H1 (cell line): Measurements from ENCODE around the gene LARGE2. TPM values are rescaled to one million over a fixed set of nuclear protein-coding genes. Genes with fewer than 3 reads are reported as not detected.

ENCODE experiments used
- CTCF ChIA-PET: fragments of 300-600 bp; sonication (Branson Sonifier 250); formaldehyde crosslinking; loops from one replicate; lab custom pipeline; 2021; ENCODE audit not compliant: partially characterized antibody; lab: Charles Lee
- POLR2A ChIA-PET: fragments of 300-600 bp; sonication (Branson Sonifier 250); formaldehyde crosslinking; loops from one replicate; lab custom pipeline; 2021; ENCODE audit warnings: inconsistent platforms; ENCODE audit not compliant: partially characterized antibody; lab: Charles Lee
- DNase-seq, 2 experiments: peaks; one replicate each; pipeline versions ENCODE4 v3.0.0 to v3.0.0-alpha.2; 2010 to 2022; ENCODE audit warnings: low spot score in 2 of 2, low read depth in 1 of 2, mixed read lengths in 1 of 2
- FAIRE-seq: peaks from 2 replicates; lab custom pipeline; 2011; peaks lifted over from hg19 to GRCh38; lab: Jason Lieb, UNC
- H2AFZ ChIP-seq: 2 replicates; pipeline ENCODE4 v1.8.1; 2012; ENCODE audit warnings: low read length, inconsistent platforms
- H2AK5ac ChIP-seq: 2 replicates; pipeline ENCODE4 v1.6.1; 2013; ENCODE audit warnings: low read depth, low read length
- H2BK120ac ChIP-seq: replicated peaks from 2 replicates; pipeline ENCODE3; 2013; ENCODE audit warnings: low read depth, low read length, inconsistent platforms
- H2BK12ac ChIP-seq: 2 replicates; pipeline ENCODE4 v1.6.1; 2013; ENCODE audit warnings: low read depth, low read length
- H2BK15ac ChIP-seq: 2 replicates; pipeline ENCODE4 v1.6.1; 2013; ENCODE audit warnings: low read length
- H2BK20ac ChIP-seq: 2 replicates; pipeline ENCODE4 v1.6.1; 2013; ENCODE audit warnings: low read length
- H2BK5ac ChIP-seq: 2 replicates; pipeline ENCODE4 v1.6.1; 2013; ENCODE audit warnings: low read depth, low read length
- H3K14ac ChIP-seq: 2 replicates; pipeline ENCODE4 v1.6.1; 2013; ENCODE audit warnings: inconsistent platforms; ENCODE audit not compliant: insufficient read length
- H3K18ac ChIP-seq: 2 replicates; pipeline ENCODE4 v1.6.1; 2013; ENCODE audit warnings: low read length; ENCODE audit errors: extremely low read depth
- H3K23ac ChIP-seq: 2 replicates; pipeline ENCODE4 v1.6.1; 2013; ENCODE audit warnings: inconsistent platforms; ENCODE audit not compliant: insufficient read length
- H3K23me2 ChIP-seq: 2 replicates; pipeline ENCODE4 v1.6.1; 2013; ENCODE audit warnings: low read depth, low read length
- H3K27ac ChIP-seq: 2 replicates; pipeline ENCODE4 v1.6.1; 2011; ENCODE audit warnings: low read depth, low read length, inconsistent platforms
- H3K27me3 ChIP-seq, 4 experiments: replicated peaks in 1 of 4; 1 replicate in 1 of 4; 2 replicates in 3 of 4; pipeline versions ENCODE4 v1.6.1 to v1.8.1; 2011 to 2013; ENCODE audit warnings: low read length in 3 of 4, mild to moderate bottlenecking in 3 of 4, inconsistent platforms in 2 of 4, mixed read lengths in 2 of 4, moderate library complexity in 1 of 4; ENCODE audit not compliant: control insufficient read depth in 3 of 4, insufficient read depth in 3 of 4; ENCODE audit errors: extremely low read depth in 1 of 4
- H3K36me3 ChIP-seq, 4 experiments: 2 replicates each; pipeline versions ENCODE4 v1.6.1 to v1.8.1; 2011 to 2013; ENCODE audit warnings: mild to moderate bottlenecking in 4 of 4, low read length in 3 of 4, moderate library complexity in 2 of 4, control low read depth in 1 of 4, inconsistent platforms in 1 of 4; ENCODE audit not compliant: insufficient read depth in 4 of 4, control insufficient read depth in 2 of 4
- H3K4ac ChIP-seq: replicated peaks from 2 replicates; pipeline ENCODE3; 2013; ENCODE audit warnings: low read length, low read depth, mixed read lengths, inconsistent platforms; ENCODE audit not compliant: insufficient read length
- H3K4me1 ChIP-seq, 4 experiments: replicated peaks in 1 of 4; 1 replicate in 1 of 4; 2 replicates in 3 of 4; pipeline versions ENCODE4 v1.6.1 to v1.8.1; 2011 to 2013; ENCODE audit warnings: low read length in 3 of 4, inconsistent platforms in 2 of 4, mixed read lengths in 1 of 4; ENCODE audit not compliant: insufficient read depth in 4 of 4, control insufficient read depth in 3 of 4
- H3K4me2 ChIP-seq, 2 experiments: 2 replicates each; pipeline versions ENCODE4 v1.6.1 to v1.8.1; 2011 to 2013; ENCODE audit warnings: low read depth in 2 of 2, low read length in 2 of 2, control low read depth in 1 of 2, inconsistent platforms in 1 of 2, mild to moderate bottlenecking in 1 of 2; ENCODE audit not compliant: insufficient read depth in 1 of 2
- H3K4me3 ChIP-seq, 4 experiments: fragments of 200-600, 300-600 bp in 1 of 4; sonication (generic), shearing (Covaris generic), sonication (Bioruptor Twin) in 1 of 4; 2 replicates each; pipeline versions ENCODE4 v1.5.1 to v1.8.1; 2011 to 2016; ENCODE audit warnings: low read length in 4 of 4, low read depth in 3 of 4, control low read depth in 2 of 4, inconsistent platforms in 2 of 4, mild to moderate bottlenecking in 2 of 4, mixed read lengths in 1 of 4, moderate library complexity in 1 of 4; ENCODE audit not compliant: insufficient read depth in 2 of 4; ENCODE audit errors: extremely low read depth in 1 of 4
- H3K56ac ChIP-seq: replicated peaks from 2 replicates; pipeline ENCODE3; 2013; ENCODE audit warnings: low read depth, mild to moderate bottlenecking, mixed read lengths, low read length, inconsistent platforms; ENCODE audit not compliant: insufficient read length
- H3K79me1 ChIP-seq: 2 replicates; pipeline ENCODE4 v1.6.1; 2013; ENCODE audit warnings: low read depth, low read length, control low read depth
- H3K79me2 ChIP-seq, 2 experiments: 2 replicates each; pipeline versions ENCODE4 v1.6.1 to v1.8.1; 2012 to 2013; ENCODE audit warnings: low read length in 2 of 2, mild to moderate bottlenecking in 2 of 2, inconsistent platforms in 1 of 2; ENCODE audit not compliant: insufficient read depth in 2 of 2, control insufficient read depth in 1 of 2
- H3K9ac ChIP-seq, 4 experiments: replicated peaks in 1 of 4; 1 replicate in 1 of 4; 2 replicates in 3 of 4; pipeline versions ENCODE4 v1.6.1 to v1.8.1; 2011 to 2013; ENCODE audit warnings: low read depth in 3 of 4, low read length in 3 of 4, control low read depth in 2 of 4, mild to moderate bottlenecking in 2 of 4, moderate library complexity in 2 of 4, inconsistent platforms in 1 of 4; ENCODE audit errors: extremely low read depth in 1 of 4
- H3K9me3 ChIP-seq, 2 experiments: 2 replicates each; pipeline versions ENCODE4 v1.6.1 to v1.8.1; 2012 to 2013; ENCODE audit warnings: mild to moderate bottlenecking in 2 of 2, moderate library complexity in 2 of 2, control low read depth in 1 of 2, inconsistent platforms in 1 of 2, low read depth in 1 of 2, low read length in 1 of 2, mixed read lengths in 1 of 2; ENCODE audit not compliant: insufficient read depth in 2 of 2
- H4K20me1 ChIP-seq, 2 experiments: replicated peaks in 1 of 2; 2 replicates each; pipeline versions ENCODE3 to v1.8.1; 2011 to 2013; ENCODE audit warnings: inconsistent platforms in 2 of 2, low read length in 2 of 2, mild to moderate bottlenecking in 1 of 2; ENCODE audit not compliant: insufficient read depth in 2 of 2, control insufficient read depth in 1 of 2
- H4K5ac ChIP-seq: 2 replicates; pipeline ENCODE4 v1.6.1; 2013; ENCODE audit warnings: low read length, low read depth, mixed read lengths, inconsistent platforms; ENCODE audit not compliant: insufficient read length
- H4K8ac ChIP-seq: 2 replicates; pipeline ENCODE4 v1.8.0; 2013; ENCODE audit warnings: mild to moderate bottlenecking, moderate library complexity, low read length, inconsistent platforms; ENCODE audit not compliant: insufficient read depth; ENCODE audit errors: extremely low read depth
- H4K91ac ChIP-seq: replicated peaks from 2 replicates; pipeline ENCODE3; 2013; ENCODE audit warnings: low read length, mixed read lengths, inconsistent platforms; ENCODE audit not compliant: insufficient read length
- CREB1 ChIP-seq: IDR thresholded peaks from 2 replicates; pipeline ENCODE4 v1.6.1; 2012; ENCODE audit warnings: inconsistent platforms
- EGR1 ChIP-seq: IDR thresholded peaks from 2 replicates; pipeline ENCODE4 v1.6.1; 2011; ENCODE audit warnings: low read depth, low read length, borderline replicate concordance
- GTF2F1 ChIP-seq: IDR thresholded peaks from 2 replicates; pipeline ENCODE4 v1.6.1; 2012; ENCODE audit warnings: low read depth, low read length, improper control_type of control experiment, borderline replicate concordance
- NRF1 ChIP-seq: IDR thresholded peaks from 2 replicates; pipeline ENCODE4 v1.6.1; 2011; ENCODE audit warnings: mild to moderate bottlenecking, low read depth, low read length, improper control_type of control experiment
- POLR2A ChIP-seq, 2 experiments: IDR thresholded peaks; 1 replicate in 1 of 2; 2 replicates in 1 of 2; pipeline ENCODE4 v1.6.1; 2011; ENCODE audit warnings: low read depth in 2 of 2, low read length in 2 of 2, mild to moderate bottlenecking in 2 of 2; ENCODE audit errors: control extremely low read depth in 1 of 2
- POU5F1 ChIP-seq: IDR thresholded peaks from 2 replicates; pipeline ENCODE4 v1.6.1; 2011; ENCODE audit warnings: low read depth, mild to moderate bottlenecking, low read length, moderate library complexity
- SP1 ChIP-seq: IDR thresholded peaks from 2 replicates; pipeline ENCODE4 v1.6.1; 2011; ENCODE audit warnings: low read depth, low read length
- SRF ChIP-seq: IDR thresholded peaks from 2 replicates; pipeline ENCODE4 v1.6.1; 2011; ENCODE audit warnings: mild to moderate bottlenecking, low read depth, low read length, moderate library complexity
- TAF1 ChIP-seq: IDR thresholded peaks from 2 replicates; pipeline ENCODE4 v1.6.1; 2011; ENCODE audit warnings: mild to moderate bottlenecking, low read depth, low read length
- WGBS, 2 experiments: shearing (Covaris generic) in 1 of 2; methylation state at CpG; one replicate each; pipeline versions ENCODE4 v1.1.6 to v1.1.7; 2013 to 2015; ENCODE audit warnings: low lambda C conversion rate in 2 of 2, mixed read lengths in 2 of 2, inconsistent platforms in 1 of 2, low coverage in 1 of 2, missing lambda C conversion rate in 1 of 2; ENCODE audit not compliant: insufficient replicate concordance in 2 of 2, insufficient coverage in 1 of 2, insufficient read length in 1 of 2; ENCODE audit errors: extremely low coverage in 1 of 2, missing lambda C conversion rate in 1 of 2; 5-methylcytosine and 5-hydroxymethylcytosine counted together
- polyA plus RNA-seq, 7 experiments: library from polyadenylated mRNA; depleted of rRNA in 3 of 7; stranded (reverse) in 5 of 7; unstranded in 2 of 7; fragments of >200 nt in 5 of 7; fragments of 200-250 nt in 2 of 7; gene quantifications; 1 replicate in 5 of 7; 2 replicates in 1 of 7; 4 replicates in 1 of 7; pipeline versions ENCODE4 v1.2.1 to v1.2.3, GENCODE V29; 2011 to 2013; ENCODE audit warnings: missing spikeins in 2 of 7, mixed read lengths in 2 of 7
- total RNA-seq: library from RNA; stranded (reverse); fragmentation: NEBNext Ultra II Directional; extraction: Animal tissue kit (Norgen Biotek cat#: 25700); gene quantifications from 2 replicates; pipeline ENCODE4 v1.2.1, GENCODE V29; 2021
- TF ChIP-seq, protein P1 (sequence below): IDR thresholded peaks from 2 replicates; pipeline ENCODE4 v1.6.1; 2012; ENCODE audit warnings: inconsistent platforms
- TF ChIP-seq, protein P2 (sequence below), 3 experiments: IDR thresholded peaks; 1 replicate in 2 of 3; 2 replicates in 1 of 3; pipeline versions ENCODE4 v1.5.1 to v1.6.1; 2011; ENCODE audit warnings: low read length in 3 of 3, mild to moderate bottlenecking in 3 of 3, inconsistent platforms in 2 of 3, low read depth in 1 of 3, moderate library complexity in 1 of 3; ENCODE audit not compliant: insufficient read depth in 1 of 3; ENCODE audit errors: control extremely low read depth in 1 of 3

The LARGE2 gene
- total and polyA plus RNA-seq, 2 of the 8 experiments (the other 6 are each of a cell fraction or from before 2014, with no cell fraction given), result 111 to 137 TPM

DNA sequence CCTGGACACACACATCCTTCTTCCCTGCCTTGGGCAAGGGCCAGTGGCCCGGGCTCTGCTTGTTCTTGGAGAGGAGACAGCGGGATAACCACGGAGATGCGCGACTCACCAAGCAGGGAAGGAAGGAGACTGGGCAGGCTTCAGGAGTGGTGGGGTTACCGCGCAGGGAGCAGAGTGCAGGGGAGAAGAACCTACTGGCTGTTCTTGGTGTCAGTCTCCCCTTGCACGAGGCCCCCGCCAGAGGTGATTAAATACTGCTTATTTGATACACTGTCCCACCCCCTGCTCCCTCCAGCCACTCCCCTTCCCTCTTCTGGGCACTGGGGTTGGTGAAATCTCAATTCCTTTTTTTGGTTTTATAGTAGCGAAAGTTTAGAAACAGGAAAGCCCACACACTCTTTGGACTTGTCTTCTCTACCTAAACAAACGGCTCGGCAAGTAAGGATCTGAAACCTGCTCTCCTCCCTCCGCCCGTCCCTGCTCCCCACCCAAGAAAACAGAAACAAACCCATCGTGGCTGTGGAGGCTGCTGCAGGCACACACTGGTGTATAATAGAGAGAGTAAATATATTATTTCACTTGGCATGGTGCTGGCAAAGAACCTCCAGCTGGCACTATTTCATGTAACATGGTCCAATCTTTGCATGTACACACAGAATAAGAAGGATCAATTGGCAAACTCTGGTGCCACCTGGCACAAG lies 10.8 kb downstream of the LARGE2 start:
- Histone ChIP-seq H3K79me1 (no peaks in the 10 kb centered on the region; the same call in 1 of the 2 replicates), H3K27ac (no peak overlapping the region), H2BK20ac (no peak overlapping the region), H3K23ac (no peak overlapping the region), H2BK120ac (no peak overlapping the region), H2BK15ac (no peak overlapping the region), H3K36me3 (peaks cover 9 to 32% (median 17%) of the 10 kb centered on the region in 4 experiments; a peak in 7 of 8 replicates), H3K9ac (no peak overlapping the region), H3K4me1 (peaks cover 0 to 5% (median 0%) of the 10 kb centered on the region in 4 experiments; a peak in 1 of 7 replicates), H3K79me2 (no peaks in the 10 kb centered on the region), H3K27me3 (no peaks in the 10 kb centered on the region), H3K23me2 (no peaks in the 10 kb centered on the region), H2AFZ (no peak overlapping the region), H3K4ac (no peak overlapping the region), H3K56ac (no peak overlapping the region), H3K4me2 (no peak overlapping the region), H3K18ac (no peak overlapping the region), H3K14ac (no peak overlapping the region), H4K5ac (no peak overlapping the region), H2AK5ac (no peak overlapping the region), H3K4me3 (no peak overlapping the region), H4K91ac (no peak overlapping the region), H3K9me3 (no peaks in the 10 kb centered on the region), H2BK12ac (no peak overlapping the region), H4K20me1 (peaks cover 0 to 5% of the 10 kb centered on the region in 2 experiments), H4K8ac (no peak overlapping the region), H2BK5ac (no peak overlapping the region; the same call in 1 of the 2 replicates)
- WGBS, 2 experiments, result 92% methylated on average over 15 of the region's 15 CpGs; no CpG with 5 or more reads in 1 of the 2 experiments
- ChIA-PET CTCF (interaction anchor here (0.9 to 2.4 kb wide), 2 partner anchors 73 to 118 kb away, joined by 3 to 8 read pairs; no protein-coding TSS in a partner anchor), POLR2A (interaction anchor here (0.8 to 13.6 kb wide), 2 partner anchors 10 to 12 kb away, joined by 3 to 115 read pairs; partner anchors contain the start of gene LARGE2)
- no peak for DNase-seq
- no peak for FAIRE-seq
- TF ChIP-seq SP1 (no peak), CREB1 (no peak), TAF1 (no peak), POU5F1 (no peak), GTF2F1 (no peak), NRF1 (no peak), SRF (no peak), POLR2A (IDR thresholded peaks at IDR 0.05; ENCODE audit: control extremely low read depth in 1 of 2, low read depth in 2 of 2, low read length in 2 of 2) (no peak), EGR1 (no peak)
- TF ChIP-seq, protein P1, sequence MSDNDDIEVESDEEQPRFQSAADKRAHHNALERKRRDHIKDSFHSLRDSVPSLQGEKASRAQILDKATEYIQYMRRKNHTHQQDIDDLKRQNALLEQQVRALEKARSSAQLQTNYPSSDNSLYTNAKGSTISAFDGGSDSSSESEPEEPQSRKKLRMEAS, result no peak
- TF ChIP-seq, protein P2, sequence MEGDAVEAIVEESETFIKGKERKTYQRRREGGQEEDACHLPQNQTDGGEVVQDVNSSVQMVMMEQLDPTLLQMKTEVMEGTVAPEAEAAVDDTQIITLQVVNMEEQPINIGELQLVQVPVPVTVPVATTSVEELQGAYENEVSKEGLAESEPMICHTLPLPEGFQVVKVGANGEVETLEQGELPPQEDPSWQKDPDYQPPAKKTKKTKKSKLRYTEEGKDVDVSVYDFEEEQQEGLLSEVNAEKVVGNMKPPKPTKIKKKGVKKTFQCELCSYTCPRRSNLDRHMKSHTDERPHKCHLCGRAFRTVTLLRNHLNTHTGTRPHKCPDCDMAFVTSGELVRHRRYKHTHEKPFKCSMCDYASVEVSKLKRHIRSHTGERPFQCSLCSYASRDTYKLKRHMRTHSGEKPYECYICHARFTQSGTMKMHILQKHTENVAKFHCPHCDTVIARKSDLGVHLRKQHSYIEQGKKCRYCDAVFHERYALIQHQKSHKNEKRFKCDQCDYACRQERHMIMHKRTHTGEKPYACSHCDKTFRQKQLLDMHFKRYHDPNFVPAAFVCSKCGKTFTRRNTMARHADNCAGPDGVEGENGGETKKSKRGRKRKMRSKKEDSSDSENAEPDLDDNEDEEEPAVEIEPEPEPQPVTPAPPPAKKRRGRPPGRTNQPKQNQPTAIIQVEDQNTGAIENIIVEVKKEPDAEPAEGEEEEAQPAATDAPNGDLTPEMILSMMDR (IDR thresholded peaks at IDR 0.05; ENCODE audit: control extremely low read depth in 1 of 3, insufficient read depth in 1 of 3, low read depth in 1 of 3, low read length in 3 of 3), result no peak
